LoVo (cell line): ENCODE results near the gene FECH.

Experiments used
- DNase-seq: peaks from one replicate; pipeline ENCODE4 v3.0.0-alpha.2; 2016; ENCODE audit warnings: low spot score

The FECH gene

DNA sequence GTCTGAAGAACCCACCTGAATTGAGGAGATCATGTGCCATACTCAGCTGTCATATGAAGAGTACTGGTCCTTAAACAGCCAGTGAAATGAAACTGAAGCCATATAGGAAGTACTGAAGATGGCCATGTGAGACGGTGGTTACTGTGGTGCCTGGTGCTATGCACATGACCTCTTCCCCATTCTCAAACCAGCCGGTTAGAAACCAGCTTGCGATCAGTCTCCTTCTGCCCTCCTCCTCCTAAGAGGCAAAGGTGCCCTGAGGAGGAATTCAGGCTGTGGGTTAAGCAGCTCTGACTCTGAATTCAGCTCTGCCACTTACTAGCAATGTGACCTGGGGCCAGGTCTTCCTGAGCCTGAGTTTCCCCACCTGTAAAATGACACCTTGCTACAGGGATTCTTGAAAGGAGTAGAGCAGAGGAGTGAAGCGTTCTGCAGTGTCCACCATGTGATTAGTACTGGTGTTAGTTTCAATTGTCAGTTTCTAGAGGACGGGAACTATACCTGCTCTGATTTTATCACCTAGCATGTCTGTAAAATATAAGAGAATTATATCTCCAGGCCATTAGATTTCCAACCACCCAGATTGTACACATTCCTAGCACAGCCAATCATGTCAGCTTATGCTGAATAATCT lies 5.1 kb downstream of the FECH start:
- DNase-seq = no peak

DNA sequence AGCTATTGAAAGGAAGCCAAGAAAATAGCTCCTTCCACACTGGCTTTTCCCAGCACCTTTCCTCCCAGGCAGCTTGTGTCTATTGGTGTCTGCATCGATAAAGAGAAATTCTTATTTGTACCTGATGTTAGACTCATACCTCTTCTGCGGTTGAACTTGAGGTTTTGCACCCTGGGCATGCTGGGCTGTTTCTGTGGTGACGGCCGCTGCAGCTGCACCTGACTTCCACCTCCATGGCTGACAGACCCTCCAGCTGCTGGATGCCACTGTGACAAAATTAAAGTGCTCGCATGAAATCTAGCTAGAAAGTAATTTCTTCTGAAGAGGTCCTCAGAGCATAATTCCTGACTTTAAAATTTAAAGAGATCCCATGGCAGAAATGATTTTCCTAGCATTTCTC lies 6.6 kb downstream of the FECH start:
- DNase-seq = no peak

GRCh38 chr18:57576316-57576715 lies 10.2 kb downstream of the FECH start:
- DNase-seq = no peak

DNA sequence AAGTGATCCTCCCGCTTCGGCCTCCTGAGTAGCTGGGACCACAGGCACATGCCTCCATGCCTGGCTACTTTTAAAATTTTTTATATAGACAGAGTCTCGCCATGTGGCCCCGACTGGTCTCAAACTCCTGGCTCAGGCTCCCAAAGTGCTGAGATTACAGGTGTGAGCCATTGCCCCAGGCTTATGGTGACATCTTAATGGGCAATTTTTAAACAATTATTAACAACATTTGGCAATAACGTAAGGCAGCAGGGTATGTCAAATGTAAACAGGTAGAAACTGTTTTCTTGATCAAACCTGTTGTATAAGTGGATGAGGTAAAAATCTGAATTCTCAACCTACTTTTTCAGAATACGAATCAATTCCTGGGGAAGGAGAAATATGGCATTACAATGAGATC lies 11.0 kb downstream of the FECH start:
- no peak for DNase-seq

- DNase-seq = no peak
Observed at GRCh38 chr18:57574866-57575265, 11.6 kb downstream of the FECH start.

GRCh38 chr18:57570162-57570561 lies 16.3 kb downstream of the FECH start:
- no peak for DNase-seq

DNA sequence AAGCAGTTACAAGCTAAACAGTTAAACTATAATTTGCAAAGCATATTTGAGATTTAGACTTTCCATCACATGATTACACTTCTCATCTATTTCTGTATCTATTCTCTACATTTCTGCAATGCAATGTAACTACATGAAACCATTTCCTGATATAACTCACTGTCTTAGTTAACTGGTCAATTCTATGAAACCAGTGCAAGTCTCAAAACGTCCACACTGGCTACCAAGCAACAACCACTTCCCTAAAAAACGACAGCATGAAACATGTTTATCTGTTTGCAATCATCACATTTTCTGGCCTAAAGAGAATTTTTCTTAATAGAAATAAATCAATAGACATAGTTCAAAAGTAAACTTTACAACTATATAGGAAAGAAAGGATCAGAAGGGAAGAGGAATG lies 17.4 kb downstream of the FECH start:
- no peak for DNase-seq

DNA sequence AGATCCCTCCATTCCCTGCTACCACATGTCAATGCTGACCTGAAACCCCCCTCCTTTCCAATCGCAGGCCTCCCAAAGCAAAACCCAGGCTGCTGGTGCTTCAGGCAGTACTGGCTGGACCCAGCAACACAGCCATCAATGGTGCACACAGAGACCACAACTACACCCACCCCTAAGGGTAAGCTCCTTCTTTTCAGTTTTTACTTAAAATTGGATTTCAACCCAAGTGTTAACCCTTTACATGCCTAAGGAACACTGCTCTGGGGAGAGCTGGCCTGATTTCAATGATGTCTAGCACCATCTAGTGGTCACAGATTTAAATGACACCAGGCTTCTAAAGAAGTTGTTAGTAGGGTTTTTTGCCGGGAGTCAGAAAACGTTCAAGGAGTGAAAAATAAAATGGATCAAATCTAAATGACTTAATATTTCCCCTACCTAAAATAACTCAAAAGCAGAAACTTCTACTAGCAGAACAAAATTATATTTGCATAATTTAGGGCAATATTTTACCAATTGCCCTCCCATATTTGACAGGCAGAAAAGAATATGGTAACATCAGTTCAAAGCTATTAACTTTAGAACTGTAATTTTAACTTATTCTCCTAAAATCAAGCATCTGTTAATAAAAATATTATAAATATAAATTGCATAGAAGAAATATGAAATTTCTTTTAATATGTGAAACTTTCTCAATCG lies 24.6 kb downstream of the FECH start:
- peak; percentile 63 for DNase-seq

GRCh38 chr18:57561261-57561660 lies 25.2 kb downstream of the FECH start:
- no peak for DNase-seq

DNA sequence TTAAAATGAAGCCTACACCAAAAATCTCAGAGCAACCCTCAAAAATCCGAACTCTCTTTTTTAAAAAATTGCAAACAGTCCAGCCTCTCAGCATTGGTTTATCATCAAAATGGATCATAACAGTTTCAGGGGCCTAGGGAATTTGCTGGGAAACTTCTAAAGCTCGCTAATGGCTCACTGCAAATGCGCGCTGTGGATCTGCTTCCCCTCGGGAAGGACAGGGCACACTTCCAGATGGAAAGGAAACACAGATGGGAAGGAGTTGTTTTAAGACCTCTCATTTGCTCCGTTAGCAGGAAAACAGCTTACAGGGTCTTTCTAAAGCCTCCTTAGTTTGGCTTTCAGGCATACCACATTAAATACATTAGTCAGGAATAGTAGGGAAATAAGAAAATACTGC lies 27.2 kb downstream of the FECH start:
- no peak for DNase-seq

- no peak for DNase-seq
Observed at GRCh38 chr18:57555134-57555533, 31.4 kb downstream of the FECH start.

GRCh38 chr18:57550510-57550909 lies 36.0 kb downstream of the FECH start:
- DNase-seq = no peak

- DNase-seq = no peak
Observed at GRCh38 chr18:57547260-57547659, 39.2 kb downstream of the FECH start.

DNA sequence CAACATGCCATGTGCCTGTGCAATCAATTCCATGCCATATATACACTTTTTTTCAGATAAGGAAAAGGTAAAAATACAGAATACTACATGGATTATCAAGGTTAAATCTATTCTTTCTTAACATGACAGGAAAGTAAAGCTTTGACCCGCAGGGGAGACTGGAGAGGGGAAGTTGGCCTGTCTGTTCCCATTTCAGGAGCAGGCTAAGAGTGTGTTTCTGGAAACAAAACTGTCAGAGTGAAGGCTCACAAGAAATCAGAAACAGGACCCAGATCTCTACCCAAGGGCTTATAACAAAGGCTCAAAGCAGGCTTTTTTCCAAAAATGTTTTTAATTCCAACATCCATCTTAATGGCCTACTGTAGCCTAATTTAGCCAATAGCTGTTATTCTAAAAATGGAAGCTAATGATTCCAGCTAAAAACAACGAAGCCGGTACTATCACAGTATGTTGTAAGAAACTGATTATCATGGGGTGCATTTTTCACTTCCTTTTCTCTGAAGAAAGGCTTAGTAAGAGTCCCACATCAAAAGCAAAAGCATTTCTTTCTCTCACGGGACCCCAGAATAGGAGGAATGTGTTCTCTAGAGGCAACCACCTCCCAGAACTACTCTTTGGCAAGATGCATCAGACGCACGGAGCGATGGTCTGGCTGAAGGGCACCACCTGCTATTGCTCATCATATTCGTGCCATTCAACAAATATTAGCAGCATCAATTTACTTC lies 41.4 kb downstream of the FECH start:
- no peak for DNase-seq

DNA sequence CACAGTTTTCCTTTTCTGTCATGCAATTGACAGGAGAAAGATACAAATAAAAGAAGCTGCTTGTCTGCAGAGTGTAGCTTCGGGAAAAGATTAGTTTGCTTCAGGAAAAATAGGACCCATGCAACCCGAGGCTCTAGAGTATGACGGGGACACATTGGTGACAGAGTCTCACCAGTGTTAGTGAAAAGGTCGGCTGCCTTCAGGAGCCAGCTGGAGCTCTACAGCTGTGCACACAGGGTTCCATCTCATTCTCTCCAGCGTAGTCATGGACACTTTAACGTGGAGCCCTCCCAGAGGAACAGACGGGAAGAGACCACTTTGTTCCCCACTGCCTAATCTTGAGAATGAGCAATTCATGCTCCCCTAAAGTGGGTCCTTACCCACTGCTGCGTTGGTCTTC lies 42.9 kb downstream of the FECH start:
- no peak for DNase-seq

GRCh38 chr18:57542812-57543427 lies 43.6 kb downstream of the FECH start:
- no peak for DNase-seq

DNA sequence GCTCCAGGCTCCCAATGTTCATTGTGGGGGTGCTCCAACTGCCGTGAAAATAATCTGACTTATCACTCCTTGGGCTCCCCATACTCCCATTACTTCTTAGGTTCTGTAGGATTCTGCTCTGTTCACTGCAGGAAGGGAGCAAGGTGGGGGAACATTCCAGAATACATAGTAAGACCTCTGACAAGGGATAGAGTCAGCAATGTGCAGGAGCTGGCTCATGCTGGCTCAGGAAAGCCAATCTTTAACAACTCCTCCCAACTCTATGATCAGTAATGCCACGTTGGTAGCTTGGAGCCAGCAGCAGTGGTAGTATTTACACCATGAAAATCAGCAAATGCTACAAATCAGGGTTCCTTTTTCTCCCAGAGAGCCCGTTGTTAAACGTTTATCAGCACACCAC lies 44.4 kb downstream of the FECH start:
- no peak for DNase-seq

- no peak for DNase-seq
Observed at GRCh38 chr18:57539702-57540101, 46.8 kb downstream of the FECH start.

DNA sequence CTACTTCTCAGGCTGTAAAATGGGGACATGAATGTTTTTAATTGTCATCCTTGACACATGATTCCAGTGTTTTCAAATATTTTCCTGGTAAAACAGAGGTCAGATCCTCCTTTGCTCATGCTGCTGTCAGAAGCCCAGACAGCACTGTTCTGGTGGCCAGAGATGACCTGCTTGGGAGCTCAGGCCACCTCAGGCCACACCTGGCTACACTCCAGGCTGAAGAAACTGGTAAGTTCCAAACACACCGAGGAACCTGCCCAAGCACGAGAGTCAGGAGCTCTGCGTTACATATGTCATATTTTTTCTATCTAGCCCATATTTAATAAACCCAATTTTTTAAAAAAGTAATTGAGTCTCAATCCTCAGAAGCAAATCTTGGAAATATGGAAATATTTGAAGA lies 47.9 kb downstream of the FECH start:
- no peak for DNase-seq

DNA sequence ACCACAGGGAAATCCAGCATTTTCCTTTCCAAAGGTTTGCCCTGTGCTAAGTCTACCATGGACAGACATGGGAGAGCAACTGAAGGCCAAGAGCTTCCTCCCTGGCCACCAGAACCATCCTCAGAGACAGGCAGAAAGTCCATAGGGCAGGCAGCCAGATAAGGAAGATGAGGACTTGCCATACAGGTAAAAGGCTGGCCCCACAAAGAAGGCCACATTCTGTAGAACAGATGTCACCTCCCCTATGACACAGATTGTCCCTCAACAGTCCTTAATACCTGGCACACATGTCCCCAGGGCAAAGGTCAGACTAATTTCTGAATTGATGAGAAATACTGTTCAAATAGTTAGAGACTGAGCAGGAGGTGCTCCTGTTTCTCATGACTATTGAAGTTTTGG lies 52.0 kb downstream of the FECH start:
- DNase-seq = no peak

- no peak for DNase-seq
Observed at GRCh38 chr18:57533868-57534510, 52.5 kb downstream of the FECH start.
